HT1080 (cell line): Measurements from ENCODE around the gene SST. TPM values are rescaled to one million over a fixed set of nuclear protein-coding genes. Genes with fewer than 3 reads are reported as not detected.
"Not testable (repeated sequence)": the region's sequence is repeated elsewhere in the genome, so short reads cannot be mapped to it uniquely, and the experiment has no call there.

Experiments used
- DNase-seq: peaks from one replicate; pipeline ENCODE4 v3.0.0-alpha.2; 2015; ENCODE audit warnings: low read depth
- total RNA-seq: library from RNA; depleted of rRNA; stranded (reverse); fragments of >200 nt; shearing (Covaris generic); gene quantifications from 2 replicates; pipeline ENCODE4 v1.2.3, GENCODE V29; 2014

SST gene
- total RNA-seq, 1 experiment from 2014 or later = not detected

DNA sequence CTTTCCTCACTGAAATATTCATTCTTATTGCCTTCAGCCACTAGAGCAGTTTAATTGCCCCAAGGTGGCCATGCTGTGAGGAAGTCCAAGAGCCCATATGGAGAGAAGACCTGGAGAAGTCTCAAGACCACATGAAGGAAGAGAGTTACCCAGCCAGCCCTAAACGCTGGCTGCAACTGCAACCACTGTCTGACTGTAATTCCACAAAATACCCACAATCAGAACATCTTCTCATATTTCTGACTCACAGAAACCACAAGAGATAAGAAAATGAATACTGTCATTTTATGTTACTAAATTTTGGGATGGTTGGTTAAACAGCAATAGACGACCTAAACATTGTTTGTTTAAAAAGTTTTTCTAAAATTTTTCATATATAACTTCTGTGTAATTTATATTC, 14.7 kb upstream of the SST start:
- peak; percentile 60 for DNase-seq

DNA sequence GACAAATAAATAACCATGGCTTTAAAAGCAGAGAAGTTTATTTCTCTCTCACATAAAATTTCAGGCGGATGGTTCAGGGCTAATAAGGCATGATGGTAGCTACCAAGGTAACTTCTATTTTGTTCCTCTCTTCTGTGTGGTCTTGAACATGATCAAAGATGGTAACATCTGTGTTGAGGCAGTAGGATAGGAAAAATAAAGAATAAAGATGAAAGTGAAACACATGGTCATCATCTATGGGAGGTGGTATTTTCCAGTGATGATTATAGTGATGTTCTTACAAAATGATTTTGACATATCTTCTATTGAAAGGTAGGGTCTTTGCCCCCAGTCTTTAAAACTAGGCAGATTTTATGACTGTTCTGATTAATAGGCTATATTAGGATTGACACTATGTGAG, 14.2 kb upstream of the SST start:
- DNase-seq = no peak

GRCh38 chr3:187681756-187682155, 11.6 kb upstream of the SST start:
- DNase-seq = not testable (repeated sequence)

GRCh38 chr3:187679638-187680396, 9.6 kb upstream of the SST start:
- peak; percentile 77 for DNase-seq

- DNase-seq = peak; percentile 54
These were observed 8.6 kb upstream of the SST start for GRCh38 chr3:187678726-187679268.

GRCh38 chr3:187677604-187678003, 7.4 kb upstream of the SST start:
- no peak for DNase-seq

DNA sequence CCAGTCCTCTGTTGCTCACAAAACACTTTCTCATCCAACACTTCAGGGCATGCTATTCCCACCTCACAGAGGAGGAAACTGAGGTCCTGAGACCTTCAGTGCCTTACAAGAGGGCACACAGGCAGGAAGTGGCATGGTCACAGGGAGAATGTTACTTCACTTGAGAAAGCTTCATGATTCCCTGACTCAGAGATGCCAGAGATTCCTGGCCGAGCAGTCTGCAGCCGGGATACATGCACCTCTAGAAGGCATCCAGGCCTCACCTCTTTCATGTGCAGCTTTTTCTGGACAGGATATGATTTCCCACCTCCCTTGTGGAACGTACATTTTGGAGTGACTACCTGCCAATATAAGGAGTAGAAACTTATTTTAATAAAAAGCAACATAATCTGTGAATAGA, 2.8 kb upstream of the SST start:
- DNase-seq = peak; percentile 41

- no peak for DNase-seq
These were observed 2.7 kb downstream of the SST start for GRCh38 chr3:187667526-187667925.

DNA sequence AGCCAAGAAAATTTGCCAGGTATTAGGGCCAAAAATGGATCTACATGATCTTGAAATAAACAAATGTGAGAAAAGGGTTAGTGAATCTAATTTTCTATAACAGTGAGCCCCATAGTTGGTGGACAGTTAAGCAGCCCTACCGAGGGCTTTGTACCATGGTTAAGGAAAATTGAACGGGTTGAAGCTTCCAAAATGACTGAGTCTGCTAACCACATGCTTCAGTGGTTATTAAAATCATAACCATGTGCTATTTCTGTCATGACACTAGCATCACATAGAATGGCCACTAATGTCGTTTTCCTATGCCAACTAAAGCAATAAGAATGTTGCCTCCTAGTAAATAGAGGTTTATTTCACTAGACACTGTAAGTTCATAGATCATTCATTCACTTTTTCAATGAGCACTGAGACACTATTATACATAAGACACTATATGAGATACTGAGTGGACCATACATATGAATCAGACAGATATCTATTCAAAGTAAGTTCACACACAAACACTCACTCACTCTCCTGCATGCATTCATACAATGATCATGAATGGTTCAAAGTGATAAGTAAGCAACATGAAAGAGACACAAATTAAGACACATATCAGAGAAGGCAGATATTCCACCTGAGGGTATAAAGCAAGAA, 4.3 kb downstream of the SST start:
- DNase-seq = no peak

DNA sequence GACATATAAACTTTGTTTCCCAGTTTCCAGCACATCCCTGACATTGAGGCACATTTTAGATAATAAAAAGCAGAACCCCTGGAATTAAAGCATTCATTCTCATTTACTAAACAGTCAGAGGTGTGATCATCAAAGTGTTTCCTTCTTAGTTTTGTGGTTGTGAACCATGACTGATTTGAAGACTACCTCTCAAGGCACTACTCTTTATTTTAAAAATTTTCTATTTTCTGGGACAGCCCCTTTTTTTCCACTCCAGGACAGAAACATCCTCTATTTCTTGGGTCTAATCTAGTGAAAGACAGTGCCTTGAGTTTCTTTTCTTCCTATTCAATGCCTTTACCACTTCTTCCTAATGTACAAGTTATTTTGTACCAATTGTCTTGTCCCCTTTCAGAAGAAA, 5.2 kb downstream of the SST start:
- no peak for DNase-seq

DNA sequence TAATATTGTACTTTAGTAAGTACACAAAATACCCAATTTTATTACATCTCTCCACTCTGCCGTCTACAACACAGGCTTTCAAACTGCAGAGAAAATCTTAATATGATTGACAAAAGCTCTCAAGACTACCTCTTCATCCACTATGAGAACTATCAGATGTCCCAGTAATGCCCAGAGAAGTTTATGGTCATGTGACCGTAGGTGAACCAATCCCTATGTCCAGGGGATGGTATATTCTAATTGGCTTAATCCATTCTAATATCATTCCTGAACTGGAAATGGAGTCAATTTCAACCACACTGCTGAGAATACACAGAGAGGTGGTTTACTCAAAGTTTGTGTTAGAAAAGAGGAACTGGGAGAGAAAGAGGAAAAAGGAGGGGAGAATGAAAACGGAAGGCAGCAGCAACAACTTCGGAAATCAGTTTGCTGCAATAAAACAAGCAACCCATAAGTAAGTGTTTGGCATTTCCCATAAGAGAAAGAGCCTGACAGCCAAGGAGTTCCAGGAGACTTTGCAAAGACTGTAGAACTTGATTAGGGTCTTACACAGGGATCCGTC, 7.3 kb downstream of the SST start:
- DNase-seq = no peak

DNA sequence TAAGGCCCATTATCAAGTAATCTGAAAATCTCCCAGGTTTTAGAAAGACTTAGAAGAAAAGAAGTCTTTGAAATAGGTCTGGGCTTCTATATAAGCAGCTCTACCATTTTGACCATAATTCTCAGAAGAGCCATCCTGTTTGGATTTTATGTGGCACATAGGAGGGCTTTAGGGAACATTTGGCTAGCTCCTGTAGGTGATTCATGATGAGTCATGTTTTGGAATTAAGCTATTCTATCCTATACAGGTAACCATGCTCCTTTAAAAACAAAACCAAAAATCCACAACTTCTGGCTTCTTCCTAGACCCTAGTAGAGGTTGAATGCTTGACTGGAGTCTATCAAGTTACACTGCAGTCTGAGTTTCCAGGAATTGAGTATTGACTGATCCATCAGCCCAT, 8.9 kb downstream of the SST start:
- no peak for DNase-seq

- DNase-seq = no peak
These were observed 18.9 kb downstream of the SST start for GRCh38 chr3:187651282-187651681.

DNA sequence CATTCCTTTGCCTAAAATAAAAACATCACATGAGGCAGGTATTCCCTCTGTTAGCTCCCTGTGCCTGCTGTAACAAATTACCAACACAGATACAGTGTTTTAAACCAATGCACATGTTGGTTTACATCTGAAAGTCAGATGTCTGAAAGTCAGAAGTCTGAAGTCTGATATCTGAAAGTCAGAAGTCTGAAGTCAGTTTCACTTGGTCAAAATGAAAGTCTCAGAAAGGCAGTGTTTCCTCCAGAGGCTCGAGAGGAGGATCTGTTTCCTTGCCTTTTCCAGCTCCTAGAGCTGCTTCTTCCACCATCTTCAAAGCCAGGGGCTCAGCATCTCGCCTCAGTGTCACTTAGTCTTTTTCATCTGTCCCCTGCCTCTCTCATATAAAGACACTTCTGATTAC, 22.0 kb downstream of the SST start:
- DNase-seq = no peak

GRCh38 chr3:187646906-187647660, 23.1 kb downstream of the SST start:
- no peak for DNase-seq

GRCh38 chr3:187645379-187645778, 24.8 kb downstream of the SST start:
- DNase-seq = not testable (repeated sequence)

DNA sequence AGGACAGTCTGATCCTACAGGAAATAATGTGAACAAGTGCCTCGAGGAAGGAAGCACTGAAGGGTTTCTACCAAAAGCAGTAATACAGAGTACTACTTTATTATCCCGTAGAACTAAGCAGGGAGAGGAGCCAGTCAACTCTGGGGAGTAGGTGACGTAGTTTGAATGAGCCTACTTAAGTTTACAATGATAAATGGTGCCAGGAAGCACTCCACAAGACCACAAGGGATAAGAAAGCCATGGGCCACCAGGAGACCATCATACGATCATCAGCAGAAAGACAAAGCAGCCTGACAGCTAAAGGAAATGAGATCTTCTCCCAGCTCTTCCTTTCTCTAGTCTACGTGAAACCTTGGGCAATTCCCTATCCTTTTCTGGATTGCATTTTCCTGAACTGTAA, 27.3 kb downstream of the SST start:
- DNase-seq = no peak

DNA sequence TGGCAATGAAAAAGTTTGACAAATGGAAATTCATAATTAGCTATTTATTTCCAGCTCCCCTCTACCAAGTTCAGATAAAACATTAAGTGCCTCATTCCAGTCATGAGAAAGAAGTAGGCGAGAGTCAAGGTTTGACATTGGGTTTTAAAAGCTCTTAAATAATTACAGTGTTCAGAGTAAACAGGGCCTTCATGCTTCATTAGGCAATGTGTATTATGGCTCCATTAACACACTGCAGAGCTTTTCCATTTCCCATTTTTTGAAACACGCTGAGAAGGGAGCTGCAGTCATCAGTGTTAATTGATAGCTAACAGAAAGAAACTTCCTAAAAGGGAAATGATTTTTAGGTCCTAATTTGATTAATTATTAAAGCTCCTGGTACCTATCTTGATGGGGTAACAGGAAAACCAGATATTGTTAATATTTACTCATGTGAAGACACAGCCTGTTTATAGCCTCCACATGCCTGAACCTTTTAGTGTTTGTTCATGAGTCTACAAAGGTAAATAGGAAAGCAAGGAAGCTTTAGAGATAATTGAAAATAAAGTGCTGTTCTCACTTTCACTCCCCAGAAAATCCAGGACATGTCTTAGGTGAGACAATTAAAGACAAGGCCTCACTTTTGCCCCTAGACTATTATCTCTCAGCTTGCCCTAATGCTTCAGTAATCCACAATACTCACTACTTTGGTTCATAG, 28.7 kb downstream of the SST start:
- no peak for DNase-seq

DNA sequence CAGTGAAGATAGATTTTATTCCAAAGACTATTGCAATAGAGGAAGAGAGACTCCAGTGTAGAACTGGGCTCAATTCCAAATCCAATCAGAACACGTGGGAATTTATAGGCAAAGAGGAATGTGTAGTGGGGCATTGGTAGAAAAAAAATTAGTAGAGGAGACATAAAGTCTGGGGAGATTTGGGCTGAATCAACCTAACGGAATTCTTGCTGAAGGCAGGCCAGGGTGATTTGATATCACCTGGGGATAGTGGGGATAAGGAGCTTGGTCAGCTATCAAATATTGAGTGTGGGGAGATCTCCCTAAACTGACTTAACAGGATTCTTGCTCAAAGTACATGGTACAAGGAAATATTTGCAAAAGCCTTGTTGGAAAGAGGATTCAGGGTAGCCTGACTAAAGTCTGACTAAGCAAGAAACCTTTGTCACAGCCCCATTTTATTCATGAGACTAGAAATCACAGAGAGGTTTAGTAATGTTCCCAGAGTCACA, 29.6 kb downstream of the SST start:
- DNase-seq = no peak

GRCh38 chr3:187639927-187640568, 30.1 kb downstream of the SST start:
- DNase-seq = no peak

DNA sequence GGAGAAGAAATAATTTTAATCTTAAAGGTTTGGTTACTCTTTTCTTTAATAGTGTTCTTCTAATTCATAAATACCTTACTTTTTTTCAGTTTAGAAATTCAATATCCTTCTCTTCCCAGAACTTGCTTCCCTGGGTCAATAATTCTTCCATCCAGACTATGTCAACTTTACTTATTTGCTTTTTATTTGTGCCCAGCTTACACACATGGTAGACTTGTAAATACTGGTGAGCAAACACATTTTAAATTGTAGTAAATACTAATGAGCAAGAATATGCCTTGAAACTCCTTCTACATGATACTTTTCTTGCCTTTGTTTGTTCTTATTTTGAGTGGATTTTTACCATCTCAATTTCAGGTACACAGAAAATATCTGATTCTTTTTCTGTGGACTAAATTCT, 33.7 kb downstream of the SST start:
- no peak for DNase-seq
